ENCODE data around the gene TYMP.

DNA sequence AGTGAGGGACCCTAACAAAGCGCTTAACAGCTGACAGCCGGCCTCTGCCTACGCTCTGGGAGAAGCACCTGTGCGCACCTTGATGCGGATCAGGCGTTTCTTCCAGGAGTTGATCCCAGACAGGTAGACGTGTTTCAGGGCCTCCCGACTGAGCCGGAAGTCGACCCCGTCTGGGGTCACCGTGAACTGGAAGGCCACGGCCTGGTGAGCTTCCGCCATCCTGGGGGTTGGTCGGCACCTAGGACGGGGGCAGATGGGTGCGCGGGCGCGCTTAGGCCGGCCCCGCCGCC, 47.8 kb upstream of the TYMP start:
- TF ChIP-seq CTCF (IDR thresholded peaks at IDR 0.05; ENCODE audit: insufficient read depth, low read depth, low read length) (no peak), EZH2 (IDR thresholded peaks at IDR 0.05; ENCODE audit: insufficient read depth, low read length) (no peak)
